H9 (cell line): ENCODE data around the gene EEF2K. TPM values are rescaled to one million over a fixed set of nuclear protein-coding genes. Genes with fewer than 3 reads are reported as not detected.

Experiments used
- DNase-seq: peaks from one replicate; pipeline ENCODE4 v3.0.0-alpha.2; 2017
- H2AFZ ChIP-seq: one replicate; pipeline ENCODE4 v1.6.1; 2013; ENCODE audit warnings: mild to moderate bottlenecking, low read length, control low read depth, moderate library complexity
- H2AK5ac ChIP-seq: 2 replicates; pipeline ENCODE4 v1.6.1; 2013; ENCODE audit warnings: low read length, control low read depth, mixed read lengths; ENCODE audit not compliant: insufficient read length
- H2BK120ac ChIP-seq: one replicate; pipeline ENCODE4 v1.6.1; 2013; ENCODE audit warnings: low read depth, mild to moderate bottlenecking, low read length, control low read depth, inconsistent platforms; ENCODE audit not compliant: poor library complexity, severe bottlenecking
- H2BK12ac ChIP-seq: 2 replicates; pipeline ENCODE4 v1.6.1; 2013; ENCODE audit warnings: low read length, control low read depth, mixed read lengths, low read depth; ENCODE audit not compliant: insufficient read length
- H2BK15ac ChIP-seq: 2 replicates; pipeline ENCODE4 v1.6.1; 2013; ENCODE audit warnings: low read depth, low read length, control low read depth
- H2BK20ac ChIP-seq: one replicate; pipeline ENCODE4 v1.6.1; 2013; ENCODE audit warnings: low read depth, mild to moderate bottlenecking, low read length, control low read depth, inconsistent platforms; ENCODE audit not compliant: poor library complexity, severe bottlenecking
- H2BK5ac ChIP-seq: 2 replicates; pipeline ENCODE4 v1.6.1; 2013; ENCODE audit warnings: low read length, control low read depth, mixed read lengths; ENCODE audit not compliant: insufficient read length
- H3K14ac ChIP-seq: 2 replicates; pipeline ENCODE4 v1.6.1; 2013; ENCODE audit warnings: low read length, control low read depth; ENCODE audit not compliant: insufficient read depth
- H3K18ac ChIP-seq: 2 replicates; pipeline ENCODE4 v1.6.1; 2013; ENCODE audit warnings: low read depth, mild to moderate bottlenecking, mixed read lengths, low read length, control low read depth; ENCODE audit not compliant: insufficient read length
- H3K23ac ChIP-seq: 2 replicates; pipeline ENCODE4 v1.6.1; 2013; ENCODE audit warnings: low read length, control low read depth, mixed read lengths, low read depth; ENCODE audit not compliant: insufficient read length
- H3K23me2 ChIP-seq: 2 replicates; pipeline ENCODE4 v1.6.1; 2013; ENCODE audit warnings: low read depth, mild to moderate bottlenecking, mixed read lengths, low read length, control low read depth; ENCODE audit not compliant: insufficient read length, poor library complexity, severe bottlenecking
- H3K27ac ChIP-seq: 2 replicates; pipeline ENCODE4 v1.5.1; 2013; ENCODE audit warnings: low read length, control low read depth, mixed read lengths, low read depth; ENCODE audit not compliant: insufficient read length
- H3K27me3 ChIP-seq: 2 replicates; pipeline ENCODE4 v1.6.1; 2013; ENCODE audit warnings: low read length, control low read depth, inconsistent platforms; ENCODE audit not compliant: insufficient read depth
- H3K4ac ChIP-seq: 2 replicates; pipeline ENCODE4 v1.6.1; 2013; ENCODE audit warnings: low read depth, mild to moderate bottlenecking, control low read depth, inconsistent platforms, low read length, moderate library complexity
- H3K4me1 ChIP-seq: 2 replicates; pipeline ENCODE4 v1.6.1; 2013; ENCODE audit warnings: low read length, control low read depth, inconsistent platforms; ENCODE audit not compliant: insufficient read depth
- H3K4me2 ChIP-seq: 2 replicates; pipeline ENCODE4 v1.6.1; 2013; ENCODE audit warnings: low read length, control low read depth, mixed read lengths; ENCODE audit not compliant: insufficient read length, insufficient read depth
- H3K56ac ChIP-seq: 2 replicates; pipeline ENCODE4 v1.6.1; 2013; ENCODE audit warnings: low read depth, mild to moderate bottlenecking, mixed read lengths, low read length, control low read depth; ENCODE audit not compliant: insufficient read length
- H3K79me1 ChIP-seq: 2 replicates; pipeline ENCODE4 v1.6.1; 2013; ENCODE audit warnings: low read depth, mild to moderate bottlenecking, moderate library complexity, low read length, control low read depth, inconsistent platforms; ENCODE audit not compliant: insufficient read depth, poor library complexity, severe bottlenecking
- H3K79me2 ChIP-seq: 2 replicates; pipeline ENCODE4 v1.6.1; 2013; ENCODE audit warnings: low read length, control low read depth, inconsistent platforms; ENCODE audit not compliant: insufficient read depth
- H3K9ac ChIP-seq: 2 replicates; pipeline ENCODE4 v1.6.1; 2013; ENCODE audit warnings: low read length, control low read depth, mixed read lengths; ENCODE audit not compliant: insufficient read length; ENCODE audit errors: extremely low read depth
- H3K9me3 ChIP-seq: one replicate; pipeline ENCODE4 v1.6.1; 2013; ENCODE audit warnings: low read depth, low read length, inconsistent platforms; ENCODE audit not compliant: control insufficient read depth
- H3T11ph ChIP-seq: one replicate; pipeline ENCODE4 v1.6.1; 2013; ENCODE audit warnings: mild to moderate bottlenecking, low read length, control low read depth, inconsistent platforms
- H4K20me1 ChIP-seq: one replicate; pipeline ENCODE4 v1.6.1; 2013; ENCODE audit not compliant: control insufficient read depth, insufficient read length, insufficient read depth
- H4K5ac ChIP-seq: 2 replicates; pipeline ENCODE4 v1.6.1; 2013; ENCODE audit warnings: low read depth, mild to moderate bottlenecking, mixed read lengths, low read length, control low read depth; ENCODE audit not compliant: insufficient read length
- H4K8ac ChIP-seq: replicated peaks from 2 replicates; pipeline ENCODE4 v1.6.1; 2013; ENCODE audit warnings: low read length, control low read depth, mixed read lengths, low read depth; ENCODE audit not compliant: insufficient read length
- H4K91ac ChIP-seq: 2 replicates; pipeline ENCODE4 v1.6.1; 2013; ENCODE audit warnings: low read depth, mild to moderate bottlenecking, moderate library complexity, mixed read lengths, low read length, control low read depth; ENCODE audit not compliant: insufficient read length
- H3K27ac Mint-ChIP-seq, 3 experiments: 2 replicates in 2 of 3; 3 replicates in 1 of 3; pipeline ENCODE4 v1.8.0; 2020 to 2021; ENCODE audit warnings: mixed read lengths in 3 of 3, mild to moderate bottlenecking in 1 of 3, moderate library complexity in 1 of 3
- H3K27me3 Mint-ChIP-seq: 2 replicates; pipeline ENCODE4 v1.8.0; 2021; ENCODE audit warnings: low read depth, mild to moderate bottlenecking, moderate library complexity, mixed read lengths
- H3K36me3 Mint-ChIP-seq, 3 experiments: 2 replicates in 2 of 3; 3 replicates in 1 of 3; pipeline ENCODE4 v1.8.0; 2020 to 2021; ENCODE audit warnings: low read depth in 3 of 3, mixed read lengths in 3 of 3; ENCODE audit not compliant: insufficient read depth in 1 of 3
- H3K4me1 Mint-ChIP-seq, 2 experiments: 2 replicates each; pipeline ENCODE4 v1.8.0; 2020; ENCODE audit warnings: mixed read lengths in 2 of 2
- H3K4me3 Mint-ChIP-seq, 2 experiments: 2 replicates in 1 of 2; 3 replicates in 1 of 2; pipeline ENCODE4 v1.8.0; 2020 to 2021; ENCODE audit warnings: mild to moderate bottlenecking in 2 of 2, mixed read lengths in 2 of 2, moderate library complexity in 1 of 2
- H3K9me3 Mint-ChIP-seq, 2 experiments: 2 replicates in 1 of 2; 3 replicates in 1 of 2; pipeline ENCODE4 v1.8.0; 2020; ENCODE audit warnings: mild to moderate bottlenecking in 2 of 2, mixed read lengths in 2 of 2, moderate library complexity in 1 of 2
- CTCF ChIP-seq: fragments of 200-600 bp; sonication (generic); conservative IDR thresholded peaks from 3 replicates; pipeline ENCODE4 v1.8.0; 2021; ENCODE audit warnings: antibody characterized with exemption, mild to moderate bottlenecking
- WGBS: extraction: QIAGEN DNeasy Blood & Tissue Kit; methylation state at CpG from one replicate; pipeline ENCODE4 v1.1.7; 2013; ENCODE audit warnings: missing lambda C conversion rate, low lambda C conversion rate, mixed read lengths; ENCODE audit not compliant: insufficient read length; ENCODE audit errors: extremely low coverage; 5-methylcytosine and 5-hydroxymethylcytosine counted together
- total RNA-seq: library from RNA; stranded (reverse); gene quantifications from 2 replicates; pipeline ENCODE4 v1.2.1, GENCODE V29; 2021

EEF2K gene
- total RNA-seq, 1 experiment from 2014 or later: 20.7 TPM

- no peak overlapping the region for H2BK15ac ChIP-seq
- H3K9me3 Mint-ChIP-seq: no peaks in the 10 kb centered on the region; a peak in 3 of 5 replicates
- peaks cover 5% of the 10 kb centered on the region; the same call in 1 of the 2 replicates for H3K4me1 ChIP-seq
- peak overlapping the region; percentile 89 for H3K4me2 ChIP-seq
- no peaks in the 10 kb centered on the region for H3K9me3 ChIP-seq
- H3K27ac ChIP-seq: no peak overlapping the region
- H4K91ac ChIP-seq: no peak overlapping the region
- no peak overlapping the region for H2BK12ac ChIP-seq
- H3K18ac ChIP-seq: no peak overlapping the region
- no peaks in the 10 kb centered on the region for H3K27me3 Mint-ChIP-seq
- no peak overlapping the region for H3K23ac ChIP-seq
- H4K20me1 ChIP-seq: no peaks in the 10 kb centered on the region
- H3K4me3 Mint-ChIP-seq: peak overlapping the region; percentile 74 to 97
- H3K9ac ChIP-seq: no peak overlapping the region
- H4K5ac ChIP-seq: no peak overlapping the region
- no peaks in the 10 kb centered on the region for H3K27me3 ChIP-seq
- peaks cover 8% of the 10 kb centered on the region for H3K79me1 ChIP-seq
- WGBS: no CpG with 5 or more reads among the region's 11 CpGs
- H2AK5ac ChIP-seq: no peak overlapping the region
- no peak overlapping the region for H3K56ac ChIP-seq
- H3K27ac Mint-ChIP-seq: peak overlapping the region in 1 of 3 experiments; percentile 32; a peak in 1 of 7 replicates
- no peak for TF ChIP-seq CTCF
- peaks cover 15 to 16% of the 10 kb centered on the region in 2 experiments for H3K4me1 Mint-ChIP-seq
- H3K4ac ChIP-seq: no peak overlapping the region
- H4K8ac ChIP-seq: no peak overlapping the region
- no peak overlapping the region for H3T11ph ChIP-seq
- no peak overlapping the region for H2BK120ac ChIP-seq
- H2BK5ac ChIP-seq: no peak overlapping the region
- no peak overlapping the region for H3K14ac ChIP-seq
- H2BK20ac ChIP-seq: no peak overlapping the region
- no peak overlapping the region for H2AFZ ChIP-seq
- H3K79me2 ChIP-seq: peaks cover 9% of the 10 kb centered on the region; the same call in 1 of the 2 replicates
- H3K36me3 Mint-ChIP-seq: peaks cover 3 to 5% (median 3%) of the 10 kb centered on the region in 3 experiments; a peak in 4 of 7 replicates
- DNase-seq: no peak
- H3K23me2 ChIP-seq: peaks cover 14% of the 10 kb centered on the region
Observed at GRCh38 chr16:22205577-22206012, 483 bp upstream of the EEF2K start.
